Measurements from ENCODE around the gene CNTNAP4. TPM values are rescaled to one million over a fixed set of nuclear protein-coding genes. Genes with fewer than 3 reads are reported as not detected.

CNTNAP4 gene
- total RNA-seq, result under 1 TPM; 0.05 to 0.57 TPM

DNA sequence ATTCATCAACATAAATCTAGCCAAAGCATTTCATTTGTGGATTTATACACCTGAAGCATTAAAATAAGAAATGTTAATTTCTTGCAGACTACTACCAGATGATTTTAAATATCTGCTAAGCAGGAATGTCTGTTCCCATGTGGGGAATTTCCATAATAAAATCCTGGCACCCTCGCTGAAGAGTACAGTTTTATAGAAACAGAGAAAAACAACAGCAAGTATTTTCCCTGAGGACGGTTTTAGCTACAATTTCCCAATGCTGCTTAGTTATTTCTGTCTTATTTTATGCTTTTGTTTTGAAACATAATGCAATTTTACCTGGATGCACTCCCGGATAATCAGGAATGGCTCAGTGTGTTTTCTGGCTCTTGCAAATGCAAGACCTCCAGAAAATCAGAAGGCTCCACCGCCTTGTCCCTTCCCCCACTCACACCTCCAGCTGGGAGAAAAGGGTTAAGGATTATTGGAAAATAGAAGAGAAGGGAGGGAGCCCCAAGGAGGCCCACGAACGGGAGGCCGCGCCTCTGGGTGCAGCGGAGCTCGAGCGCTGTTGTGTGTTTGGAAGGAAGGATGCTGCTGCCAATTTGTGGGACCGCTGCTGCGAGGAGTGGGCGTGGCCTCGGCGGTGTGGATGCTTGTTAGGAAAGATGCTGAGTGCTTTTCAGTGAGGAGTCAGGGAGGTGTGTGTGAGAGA, at the start of gene CNTNAP4:
TSS of gene CNTNAP4 (plus strand) at position 657 of the 694 bp plus-strand sequence. CDS start 262 bp downstream, outside the sequence.
- intact Hi-C loops (cut with DNase I), result no loop called here
- 7% methylated on average over 16 of the region's 16 CpGs for WGBS
- TF ChIP-seq POLR2AphosphoS5 (IDR thresholded peaks at IDR 0.05), result no peak
- TF ChIP-seq, protein P1, sequence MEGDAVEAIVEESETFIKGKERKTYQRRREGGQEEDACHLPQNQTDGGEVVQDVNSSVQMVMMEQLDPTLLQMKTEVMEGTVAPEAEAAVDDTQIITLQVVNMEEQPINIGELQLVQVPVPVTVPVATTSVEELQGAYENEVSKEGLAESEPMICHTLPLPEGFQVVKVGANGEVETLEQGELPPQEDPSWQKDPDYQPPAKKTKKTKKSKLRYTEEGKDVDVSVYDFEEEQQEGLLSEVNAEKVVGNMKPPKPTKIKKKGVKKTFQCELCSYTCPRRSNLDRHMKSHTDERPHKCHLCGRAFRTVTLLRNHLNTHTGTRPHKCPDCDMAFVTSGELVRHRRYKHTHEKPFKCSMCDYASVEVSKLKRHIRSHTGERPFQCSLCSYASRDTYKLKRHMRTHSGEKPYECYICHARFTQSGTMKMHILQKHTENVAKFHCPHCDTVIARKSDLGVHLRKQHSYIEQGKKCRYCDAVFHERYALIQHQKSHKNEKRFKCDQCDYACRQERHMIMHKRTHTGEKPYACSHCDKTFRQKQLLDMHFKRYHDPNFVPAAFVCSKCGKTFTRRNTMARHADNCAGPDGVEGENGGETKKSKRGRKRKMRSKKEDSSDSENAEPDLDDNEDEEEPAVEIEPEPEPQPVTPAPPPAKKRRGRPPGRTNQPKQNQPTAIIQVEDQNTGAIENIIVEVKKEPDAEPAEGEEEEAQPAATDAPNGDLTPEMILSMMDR (IDR thresholded peaks at IDR 0.05), result no peak
- no peak for TF ChIP-seq POLR2A (IDR thresholded peaks at IDR 0.05)
- no peaks in the 10 kb centered on the region for H3K9me3 ChIP-seq
- no peak within 1 kb of the TSS for H3K4me3 ChIP-seq
- H3K27ac ChIP-seq, result no peak within 1 kb of the TSS
- H3K36me3 ChIP-seq, result no peaks in the 10 kb centered on the region
- H3K4me1 ChIP-seq (replicated peaks), result no peaks in the 10 kb centered on the region
- no peaks in the 10 kb centered on the region for H3K27me3 ChIP-seq (replicated peaks; ENCODE audit: insufficient read depth)
- DNase-seq (ENCODE audit: low spot score), result no peak

DNA sequence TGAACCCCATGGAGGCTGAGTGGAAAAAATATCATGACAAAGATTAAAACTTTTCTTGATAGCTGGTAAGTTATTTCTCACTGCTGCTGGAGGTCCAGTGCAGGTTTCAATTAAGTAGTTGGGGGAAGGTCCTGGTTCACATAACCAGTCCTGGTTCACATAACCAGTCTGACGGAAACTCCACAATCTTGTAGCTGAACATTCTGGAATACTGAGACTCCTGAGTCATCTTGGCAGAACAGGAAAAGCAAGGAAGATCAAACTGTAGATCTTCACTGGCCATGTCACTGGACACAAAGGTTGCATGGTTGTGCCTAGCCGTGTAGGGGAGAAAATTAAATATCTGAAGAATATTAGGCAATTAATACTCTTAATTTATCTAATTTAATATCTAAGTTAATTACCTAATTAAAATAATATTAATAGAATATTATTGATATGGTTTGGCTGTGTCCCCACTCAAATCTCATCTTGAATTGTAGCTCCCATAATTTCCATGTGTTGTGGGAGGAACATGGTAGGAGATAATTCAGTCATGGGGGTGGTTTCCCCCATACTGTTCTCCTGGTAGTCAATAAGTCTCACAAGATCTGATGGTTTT, 48.6 kb upstream of the CNTNAP4 start:
- Histone ChIP-seq H3K9me3 (no peaks in the 10 kb centered on the region), H3K36me3 (no peaks in the 10 kb centered on the region), H3K4me3 (no peak overlapping the region), H3K4me1 (replicated peaks) (no peaks in the 10 kb centered on the region), H3K27me3 (replicated peaks; ENCODE audit: insufficient read depth) (no peaks in the 10 kb centered on the region), H3K27ac (no peak overlapping the region)
- TF ChIP-seq, protein P1 (IDR thresholded peaks at IDR 0.05), result no peak
- TF ChIP-seq POLR2A (IDR thresholded peaks at IDR 0.05), result no peak
- no peak for TF ChIP-seq POLR2AphosphoS5 (IDR thresholded peaks at IDR 0.05)
- 84% methylated on average over 2 of the region's 2 CpGs for WGBS
- intact Hi-C loops (cut with DNase I), result no loop called here
- DNase-seq (ENCODE audit: low spot score), result no peak

DNA sequence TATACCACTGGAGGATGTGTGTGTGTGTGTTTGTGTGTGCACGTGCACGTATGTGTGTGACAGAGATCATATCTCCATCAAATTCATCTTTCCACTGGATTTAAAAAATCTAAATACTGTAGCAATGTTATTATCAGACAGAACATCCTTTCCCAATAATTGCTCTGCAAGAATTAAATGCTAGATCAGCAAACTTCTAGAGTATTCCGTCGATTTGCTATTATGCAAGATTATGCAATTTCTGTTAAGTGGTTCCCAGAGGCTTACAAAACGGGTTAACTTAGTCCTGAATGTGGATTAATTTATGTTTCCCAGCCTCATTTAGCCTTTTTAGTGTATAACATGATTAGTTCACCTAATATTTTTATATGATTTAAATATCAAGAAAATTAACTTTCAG, 44.5 kb upstream of the CNTNAP4 start:
- Histone ChIP-seq H3K27me3 (replicated peaks; ENCODE audit: insufficient read depth) (no peaks in the 10 kb centered on the region), H3K27ac (no peak overlapping the region), H3K4me3 (no peak overlapping the region), H3K4me1 (replicated peaks) (no peaks in the 10 kb centered on the region), H3K9me3 (no peaks in the 10 kb centered on the region), H3K36me3 (no peaks in the 10 kb centered on the region)
- TF ChIP-seq, protein P1 (IDR thresholded peaks at IDR 0.05), result no peak
- TF ChIP-seq POLR2AphosphoS5 (IDR thresholded peaks at IDR 0.05) (no peak), POLR2A (IDR thresholded peaks at IDR 0.05) (no peak)
- no peak for DNase-seq (ENCODE audit: low spot score)
- intact Hi-C loops (cut with DNase I), result no loop called here
- 73% methylated on average over 5 of the region's 5 CpGs for WGBS

DNA sequence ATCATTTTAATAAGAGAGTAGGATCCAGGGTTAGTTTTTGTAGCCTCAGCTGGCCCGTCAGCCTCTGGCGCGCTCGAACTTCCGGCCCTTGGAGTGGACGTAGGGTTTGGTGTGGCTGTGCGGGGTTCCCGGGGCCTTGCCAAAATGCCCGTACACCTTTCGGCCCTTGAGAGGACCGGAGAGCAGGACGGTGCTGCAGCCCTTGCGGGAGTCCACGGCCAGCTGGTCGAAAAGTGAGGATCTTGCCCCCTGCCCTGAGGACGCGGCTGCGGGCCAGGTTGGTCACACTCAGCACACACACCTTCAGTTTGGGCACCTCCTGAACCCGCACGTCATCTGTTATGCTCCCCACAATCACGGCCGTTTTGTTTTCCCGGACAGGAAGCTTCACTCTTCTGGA, 42.2 kb upstream of the CNTNAP4 start:
- no peak overlapping the region for H3K4me3 ChIP-seq
- H3K27me3 ChIP-seq (replicated peaks; ENCODE audit: insufficient read depth), result no peaks in the 10 kb centered on the region
- H3K4me1 ChIP-seq (replicated peaks), result no peaks in the 10 kb centered on the region
- DNase-seq (ENCODE audit: low spot score), result no peak
- 98% methylated on average over 23 of the region's 23 CpGs for WGBS
- H3K9me3 ChIP-seq, result no peaks in the 10 kb centered on the region
- intact Hi-C loops (cut with DNase I), result no loop called here
- H3K36me3 ChIP-seq, result no peaks in the 10 kb centered on the region
- no peak overlapping the region for H3K27ac ChIP-seq
- TF ChIP-seq POLR2AphosphoS5 (IDR thresholded peaks at IDR 0.05), result no peak
- TF ChIP-seq POLR2A (IDR thresholded peaks at IDR 0.05), result no peak
- TF ChIP-seq, protein P1 (IDR thresholded peaks at IDR 0.05), result no peak

DNA sequence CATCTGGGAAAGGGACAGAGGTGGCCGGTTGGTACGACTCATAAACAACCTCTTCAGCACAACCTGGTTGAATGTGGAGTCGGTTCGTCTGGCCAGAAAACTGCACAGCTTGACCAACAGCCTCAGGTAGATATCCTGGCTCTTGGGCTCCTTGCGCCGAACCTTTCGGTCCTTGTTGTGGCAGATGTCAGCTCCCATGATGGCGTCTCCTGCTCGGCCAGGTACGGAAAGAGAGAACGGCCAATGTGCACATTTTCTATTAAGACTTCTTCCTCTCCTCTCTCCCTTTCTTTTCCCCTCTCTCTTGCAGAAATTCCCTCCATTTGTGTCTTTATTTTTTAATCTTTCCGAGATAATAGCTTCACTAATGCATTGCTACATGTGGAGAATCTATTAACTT, 41.8 kb upstream of the CNTNAP4 start:
- no peaks in the 10 kb centered on the region for H3K27me3 ChIP-seq (replicated peaks; ENCODE audit: insufficient read depth)
- no peak overlapping the region for H3K27ac ChIP-seq
- TF ChIP-seq POLR2A (IDR thresholded peaks at IDR 0.05), result no peak
- TF ChIP-seq, protein P1 (IDR thresholded peaks at IDR 0.05), result no peak
- TF ChIP-seq POLR2AphosphoS5 (IDR thresholded peaks at IDR 0.05), result no peak
- intact Hi-C loops (cut with DNase I), result no loop called here
- H3K9me3 ChIP-seq, result no peaks in the 10 kb centered on the region
- H3K36me3 ChIP-seq, result no peaks in the 10 kb centered on the region
- H3K4me1 ChIP-seq (replicated peaks), result no peaks in the 10 kb centered on the region
- H3K4me3 ChIP-seq, result no peak overlapping the region
- no peak for DNase-seq (ENCODE audit: low spot score)
- WGBS, result 95% methylated on average over 12 of the region's 12 CpGs

All from prostate gland (tissue), 2 donors.